Stimulated activated CD4-positive, alpha-beta T cell treated with anti-CD3 and anti-CD28 coated beads, Interleukin-2, amount 100 ng/mL, for 48 hours (primary cell): ENCODE data around the gene LRRC32.
"Not testable (repeated sequence)": the region's sequence is repeated elsewhere in the genome, so short reads cannot be mapped to it uniquely, and the experiment has no call there.

Source experiments
- DNase-seq, 2 donors: peaks; one replicate each; pipeline ENCODE4 v3.0.0-alpha.2; 2020

The LRRC32 gene

GRCh38 chr11:76646882-76647534, 23.5 kb downstream of the LRRC32 start:
- DNase-seq = no peak

- no peak for DNase-seq
Measured at GRCh38 chr11:76644591-76644990, 26.0 kb downstream of the LRRC32 start.

GRCh38 chr11:76643711-76644110, 26.8 kb downstream of the LRRC32 start:
- not testable (repeated sequence) for DNase-seq

GRCh38 chr11:76642341-76642740, 28.2 kb downstream of the LRRC32 start:
- no peak for DNase-seq

GRCh38 chr11:76641905-76642304, 28.6 kb downstream of the LRRC32 start:
- no peak for DNase-seq

GRCh38 chr11:76640501-76640900, 30.0 kb downstream of the LRRC32 start:
- no peak for DNase-seq

- DNase-seq = no peak
Measured at GRCh38 chr11:76639621-76640020, 30.9 kb downstream of the LRRC32 start.

- no peak for DNase-seq
Measured at GRCh38 chr11:76638270-76639197, 32.0 kb downstream of the LRRC32 start.

- no peak for DNase-seq
Measured at GRCh38 chr11:76637491-76638269, 32.9 kb downstream of the LRRC32 start.

- DNase-seq = no peak
Measured at GRCh38 chr11:76636826-76637460, 33.6 kb downstream of the LRRC32 start.

GRCh38 chr11:76635991-76636738, 34.4 kb downstream of the LRRC32 start:
- no peak for DNase-seq

GRCh38 chr11:76634886-76635285, 35.7 kb downstream of the LRRC32 start:
- no peak for DNase-seq

GRCh38 chr11:76632492-76632891, 38.1 kb downstream of the LRRC32 start:
- DNase-seq = no peak

GRCh38 chr11:76631566-76632308, 38.8 kb downstream of the LRRC32 start:
- DNase-seq = no peak

- no peak for DNase-seq
Measured at GRCh38 chr11:76630600-76631281, 39.8 kb downstream of the LRRC32 start.

- no peak for DNase-seq
Measured at GRCh38 chr11:76629853-76630599, 40.5 kb downstream of the LRRC32 start.

GRCh38 chr11:76629116-76629852, 41.3 kb downstream of the LRRC32 start:
- no peak for DNase-seq

- no peak for DNase-seq
Measured at GRCh38 chr11:76628408-76628947, 42.1 kb downstream of the LRRC32 start.

- no peak for DNase-seq
Measured at GRCh38 chr11:76627606-76628005, 42.9 kb downstream of the LRRC32 start.
